GM21529 (cell line): ENCODE results near the gene CMPK1.

ENCODE experiments used
- ATAC-seq: cut with Tn5 transposase; IDR thresholded peaks from one replicate; pipeline ENCODE4 v1.9.1; 2021; ENCODE audit not compliant: unreplicated experiment

CMPK1 gene

GRCh38 chr1:47418681-47419325, 85.2 kb downstream of the CMPK1 start:
- no peak for ATAC-seq

GRCh38 chr1:47420547-47420946, 87.0 kb downstream of the CMPK1 start:
- no peak for ATAC-seq

GRCh38 chr1:47423872-47424271, 90.3 kb downstream of the CMPK1 start:
- ATAC-seq = no peak

- no peak for ATAC-seq
Measured at GRCh38 chr1:47424336-47424982, 90.9 kb downstream of the CMPK1 start.
